GM12874 (cell line): ENCODE data around the gene KLHL29.

Experiments
- CTCF ChIP-seq: IDR thresholded peaks from 2 replicates; pipeline ENCODE4 v1.5.1; 2011; ENCODE audit warnings: low read depth, mild to moderate bottlenecking, control low read depth, low read length, moderate library complexity; ENCODE audit not compliant: insufficient read depth

The KLHL29 gene

GRCh38 chr2:23430263-23430662, 45.3 kb downstream of the KLHL29 start:
- no peak for TF ChIP-seq CTCF

- TF ChIP-seq CTCF, result no peak
Observed at GRCh38 chr2:23432531-23432930, 47.6 kb downstream of the KLHL29 start.

- no peak for TF ChIP-seq CTCF
Observed at GRCh38 chr2:23433282-23433681, 48.3 kb downstream of the KLHL29 start.

GRCh38 chr2:23434721-23435121, 49.7 kb downstream of the KLHL29 start:
- TF ChIP-seq CTCF, result no peak

- TF ChIP-seq CTCF, result no peak
Observed at GRCh38 chr2:23435250-23436035, 50.5 kb downstream of the KLHL29 start.

- no peak for TF ChIP-seq CTCF
Observed at GRCh38 chr2:23436346-23437098, 51.5 kb downstream of the KLHL29 start.

- TF ChIP-seq CTCF, result no peak
Observed at GRCh38 chr2:23441414-23441813, 56.4 kb downstream of the KLHL29 start.
